Endometrium (tissue), 2 donors: ENCODE results near the gene RNF20.
A peak's percentile ranks its signal among the peaks of the same experiment; 100 is the strongest.
"Not testable (repeated sequence)": the region's sequence is repeated elsewhere in the genome, so short reads cannot be mapped to it uniquely, and the experiment has no call there.

Source experiments
- FAIRE-seq: peaks from 2 replicates; lab custom pipeline; 2012; peaks lifted over from hg19 to GRCh38; lab: Jason Lieb, UNC
- donor health status: control.
- donor health status: control.

The RNF20 gene

GRCh38 chr9:101533334-101534204 lies at the start of gene RNF20:
Gene RNF20 (plus strand): TSS chr9:101533853. CDS start chr9:101535424, 1,571 bp downstream.
- FAIRE-seq, result peak; percentile 86

- no peak for FAIRE-seq
These were observed 49.6 kb upstream of the RNF20 start for GRCh38 chr9:101484046-101484445.

- FAIRE-seq, result no peak
These were observed 47.5 kb upstream of the RNF20 start for GRCh38 chr9:101485924-101486692.

- no peak for FAIRE-seq
These were observed 46.8 kb upstream of the RNF20 start for GRCh38 chr9:101486693-101487442.

GRCh38 chr9:101487443-101487840 lies 46.2 kb upstream of the RNF20 start:
- FAIRE-seq, result no peak

GRCh38 chr9:101495810-101496209 lies 37.8 kb upstream of the RNF20 start:
- no peak for FAIRE-seq

GRCh38 chr9:101498323-101498722 lies 35.3 kb upstream of the RNF20 start:
- FAIRE-seq, result no peak

GRCh38 chr9:101504188-101504587 lies 29.5 kb upstream of the RNF20 start:
- no peak for FAIRE-seq

GRCh38 chr9:101508211-101508610 lies 25.4 kb upstream of the RNF20 start:
- no peak for FAIRE-seq

GRCh38 chr9:101509572-101509971 lies 24.1 kb upstream of the RNF20 start:
- no peak for FAIRE-seq

- FAIRE-seq, result no peak
These were observed 23.2 kb upstream of the RNF20 start for GRCh38 chr9:101510459-101510858.

- no peak for FAIRE-seq
These were observed 22.6 kb upstream of the RNF20 start for GRCh38 chr9:101511009-101511408.

GRCh38 chr9:101512116-101512515 lies 21.5 kb upstream of the RNF20 start:
- FAIRE-seq, result no peak

- FAIRE-seq, result no peak
These were observed 20.3 kb upstream of the RNF20 start for GRCh38 chr9:101513351-101513750.

GRCh38 chr9:101514071-101514470 lies 19.6 kb upstream of the RNF20 start:
- FAIRE-seq, result peak; percentile 58

- no peak for FAIRE-seq
These were observed 17.0 kb upstream of the RNF20 start for GRCh38 chr9:101516655-101517054.

GRCh38 chr9:101518489-101518888 lies 15.2 kb upstream of the RNF20 start:
- FAIRE-seq, result not testable (repeated sequence)

- no peak for FAIRE-seq
These were observed 9.3 kb upstream of the RNF20 start for GRCh38 chr9:101524371-101524770.

- FAIRE-seq, result no peak
These were observed 6.6 kb upstream of the RNF20 start for GRCh38 chr9:101527066-101527465.

GRCh38 chr9:101528015-101528414 lies 5.6 kb upstream of the RNF20 start:
- FAIRE-seq, result no peak

- FAIRE-seq, result peak; percentile 89
These were observed 3.5 kb upstream of the RNF20 start for GRCh38 chr9:101530076-101530711.

- no peak for FAIRE-seq
These were observed 2.7 kb downstream of the RNF20 start for GRCh38 chr9:101536351-101536750.
